HEK293 (cell line): ENCODE measurements around the gene NIT1.
A peak's percentile ranks its signal among the peaks of the same experiment; 100 is the strongest.

ENCODE experiments used
- CTCF ChIA-PET: fragments of 350-600 bp; formaldehyde crosslinking; extraction: SDS; loops from one replicate; lab custom pipeline; 2021; ENCODE audit warnings: antibody characterized with exemption; lab: Yijun Ruan, JAX
- POLR2A ChIA-PET: fragments of 300-600 bp; formaldehyde crosslinking; extraction: SDS; loops from one replicate; lab custom pipeline; 2020; ENCODE audit warnings: antibody characterized with exemption, inconsistent platforms; lab: Yijun Ruan, JAX
- H3K27ac ChIP-seq: fragments of 200-500 bp; sonication (Bioruptor generic); 2 replicates; pipeline ENCODE4 v1.5.1; 2014; ENCODE audit warnings: low read depth, low read length, control low read depth, inconsistent platforms; ENCODE audit errors: extremely low read depth
- H3K36me3 ChIP-seq, 2 experiments: fragments of 200-500 bp in 1 of 2; sonication (Bioruptor generic) in 1 of 2; 1 replicate in 1 of 2; 2 replicates in 1 of 2; pipeline ENCODE4 v1.5.1; 2014 to 2017; ENCODE audit warnings: inconsistent platforms in 2 of 2, low read length in 2 of 2; ENCODE audit not compliant: control insufficient read depth in 2 of 2, insufficient read depth in 1 of 2
- H3K4me1 ChIP-seq: fragments of 200-500 bp; sonication (Bioruptor generic); 2 replicates; pipeline ENCODE4 v1.5.1; 2014; ENCODE audit warnings: mild to moderate bottlenecking, low read length, inconsistent platforms; ENCODE audit not compliant: control insufficient read depth, insufficient read depth
- H3K4me3 ChIP-seq: 2 replicates; pipeline ENCODE4 v1.5.1; 2011; ENCODE audit warnings: low read depth, mild to moderate bottlenecking, control low read depth, low read length, moderate library complexity
- H3K9me3 ChIP-seq: fragments of 200-500 bp; sonication (Bioruptor generic); 2 replicates; pipeline ENCODE4 v1.5.1; 2014; ENCODE audit warnings: low read depth, low read length, inconsistent platforms; ENCODE audit not compliant: control insufficient read depth, insufficient read depth
- ATF2 ChIP-seq: fragments of 450-650 bp; formaldehyde crosslinking; IDR thresholded peaks from 2 replicates; pipeline ENCODE4 v1.5.1; 2016; ENCODE audit warnings: missing biosample characterization, missing genetic modification characterization, low read depth
- MEIS1 ChIP-seq: sonication (generic); formaldehyde crosslinking; IDR thresholded peaks from 2 replicates; pipeline ENCODE4 v1.8.1; 2022; ENCODE audit warnings: missing genetic modification reagents, mild to moderate bottlenecking, borderline replicate concordance
- PATZ1 ChIP-seq: fragments of 450-650 bp; formaldehyde crosslinking; IDR thresholded peaks from 2 replicates; pipeline ENCODE4 v1.5.1; 2016; ENCODE audit warnings: missing biosample characterization, missing genetic modification characterization
- SCRT2 ChIP-seq: fragments of 450-650 bp; formaldehyde crosslinking; IDR thresholded peaks from 2 replicates; pipeline ENCODE4 v1.5.1; 2016; ENCODE audit warnings: missing biosample characterization, missing genetic modification characterization
- ZFP3 ChIP-seq: fragments of 450-650 bp; formaldehyde crosslinking; IDR thresholded peaks from 2 replicates; pipeline ENCODE4 v1.5.1; 2016; ENCODE audit warnings: low read depth, missing biosample characterization, missing genetic modification characterization
- ZNF10 ChIP-seq: fragments of 450-650 bp; formaldehyde crosslinking; IDR thresholded peaks from 2 replicates; pipeline ENCODE4 v1.5.1; 2017; ENCODE audit warnings: missing biosample characterization, missing genetic modification characterization
- ZNF133 ChIP-seq: fragments of 450-650 bp; formaldehyde crosslinking; IDR thresholded peaks from 2 replicates; pipeline ENCODE4 v1.5.1; 2016; ENCODE audit warnings: missing biosample characterization, missing genetic modification characterization
- ZNF157 ChIP-seq: fragments of 450-650 bp; formaldehyde crosslinking; IDR thresholded peaks from 2 replicates; pipeline ENCODE4 v1.5.1; 2016; ENCODE audit warnings: missing biosample characterization, missing genetic modification characterization
- ZNF239 ChIP-seq: fragments of 450-650 bp; formaldehyde crosslinking; IDR thresholded peaks from 2 replicates; pipeline ENCODE4 v1.5.1; 2016; ENCODE audit warnings: missing biosample characterization, missing genetic modification characterization
- ZNF302 ChIP-seq: fragments of 450-650 bp; formaldehyde crosslinking; IDR thresholded peaks from 2 replicates; pipeline ENCODE4 v1.5.1; 2016; ENCODE audit warnings: missing biosample characterization, missing genetic modification characterization, low read depth
- ZNF350 ChIP-seq: fragments of 450-650 bp; formaldehyde crosslinking; IDR thresholded peaks from 2 replicates; pipeline ENCODE4 v1.5.0; 2017; ENCODE audit warnings: missing biosample characterization, mild to moderate bottlenecking, missing genetic modification characterization
- ZNF391 ChIP-seq: fragments of 450-650 bp; formaldehyde crosslinking; IDR thresholded peaks from 2 replicates; pipeline ENCODE4 v1.5.1; 2016; ENCODE audit warnings: low read depth, missing biosample characterization, missing genetic modification characterization, borderline replicate concordance
- ZNF521 ChIP-seq: fragments of 450-650 bp; formaldehyde crosslinking; IDR thresholded peaks from 2 replicates; pipeline ENCODE4 v1.5.1; 2017; ENCODE audit warnings: missing biosample characterization, mild to moderate bottlenecking, missing genetic modification characterization
- ZNF560 ChIP-seq: fragments of 450-650 bp; formaldehyde crosslinking; IDR thresholded peaks from 2 replicates; pipeline ENCODE4 v1.5.1; 2017; ENCODE audit warnings: missing biosample characterization, missing genetic modification characterization, borderline replicate concordance
- ZNF561 ChIP-seq: fragments of 450-650 bp; IDR thresholded peaks from 2 replicates; pipeline ENCODE4 v1.5.1; 2018; ENCODE audit warnings: missing biosample characterization, missing genetic modification characterization, borderline replicate concordance
- ZNF747 ChIP-seq: fragments of 450-650 bp; formaldehyde crosslinking; IDR thresholded peaks from 2 replicates; pipeline ENCODE4 v1.5.1; 2016; ENCODE audit warnings: missing biosample characterization, missing genetic modification characterization
- ZNF785 ChIP-seq: fragments of 450-650 bp; formaldehyde crosslinking; IDR thresholded peaks from 2 replicates; pipeline ENCODE4 v1.5.1; 2016; ENCODE audit warnings: missing biosample characterization, missing genetic modification characterization
- ZSCAN23 ChIP-seq: fragments of 450-650 bp; formaldehyde crosslinking; IDR thresholded peaks from 2 replicates; pipeline ENCODE4 v1.5.1; 2016; ENCODE audit warnings: missing biosample characterization, missing genetic modification characterization
- ZXDB ChIP-seq: fragments of 450-650 bp; formaldehyde crosslinking; IDR thresholded peaks from 2 replicates; pipeline ENCODE4 v1.5.1; 2016; ENCODE audit warnings: missing biosample characterization, missing genetic modification characterization
- TF ChIP-seq, protein P1 (sequence below): fragments of 450-650 bp; IDR thresholded peaks from 2 replicates; pipeline ENCODE4 v1.5.1; 2018; ENCODE audit warnings: missing biosample characterization, mild to moderate bottlenecking, missing genetic modification characterization
- TF ChIP-seq, protein P2 (sequence below): fragments of 450-650 bp; formaldehyde crosslinking; conservative IDR thresholded peaks from 2 replicates; pipeline ENCODE4 v1.5.1; 2016; ENCODE audit warnings: low read depth, missing biosample characterization, missing genetic modification characterization
- TF ChIP-seq, protein P3 (sequence below): fragments of 450-650 bp; formaldehyde crosslinking; IDR thresholded peaks from 2 replicates; pipeline ENCODE4 v1.5.1; 2016; ENCODE audit warnings: missing biosample characterization, missing genetic modification characterization

NIT1 gene

DNA sequence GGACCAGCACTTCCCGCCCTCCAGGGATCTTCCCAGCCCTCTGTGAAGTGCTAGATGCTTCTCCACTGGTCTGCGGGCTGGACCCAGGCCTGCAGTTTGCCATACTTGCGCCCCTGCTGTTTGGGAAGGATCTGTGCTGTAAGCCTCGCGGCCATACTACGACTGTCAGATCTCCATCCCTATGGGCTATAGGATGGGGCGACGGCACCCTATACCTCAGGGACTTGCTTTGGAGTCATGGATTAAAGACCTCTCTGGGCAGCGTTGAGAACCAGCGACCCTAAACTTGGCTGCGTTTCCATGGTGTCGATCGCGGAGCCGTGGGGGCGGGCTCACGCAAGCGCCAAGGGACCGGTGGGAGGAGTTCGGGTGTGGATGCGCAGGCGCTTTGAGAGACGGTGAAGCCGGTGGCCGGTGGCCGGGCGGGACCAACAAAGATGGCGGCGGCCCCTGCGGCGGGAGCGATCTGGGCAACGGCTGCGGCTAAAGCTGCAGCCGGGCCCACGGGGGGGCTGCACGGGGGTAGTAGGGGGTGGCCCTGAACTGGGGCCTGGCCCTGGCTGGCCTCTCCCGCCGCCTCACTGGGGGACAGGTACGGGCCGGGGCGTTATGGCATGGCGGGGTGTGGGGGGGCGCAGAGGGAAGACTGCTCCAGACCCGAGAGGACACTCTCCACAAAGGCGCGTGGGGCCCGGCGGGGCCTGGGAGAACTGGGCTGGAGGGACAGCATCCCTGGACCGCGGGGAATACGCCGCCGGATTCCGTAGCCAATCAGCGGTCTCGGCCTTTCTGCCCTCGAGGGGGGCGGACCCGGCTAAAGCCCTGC is 41.4 kb downstream of the NIT1 start, which contains the start of gene USP21:
Gene USP21, plus strand, starts transcription at position 414 of the 826 bp plus-strand sequence. CDS start 1,141 bp downstream, outside the sequence.
- peaks cover 5 to 72% of the 10 kb centered on the region in 2 experiments; a peak in 2 of 3 replicates for H3K36me3 ChIP-seq
- POLR2A ChIA-PET, result interaction anchor here (0.6 to 1.3 kb wide), 4 partner anchors 26 to 155 kb away, joined by 3 to 7 read pairs (median 4); partner anchors contain the start of genes DEDD, F11R, SDHC and TOMM40L
- peak within 1 kb of the TSS; percentile 78 for H3K4me3 ChIP-seq
- H3K27ac ChIP-seq, result peak within 1 kb of the TSS; percentile 65
- 0 out of 2 replicates have a peak, but pooled peaks cover 4% of the 10 kb centered on the region for H3K4me1 ChIP-seq
- CTCF ChIA-PET, result interaction anchor here (0.6 to 1.2 kb wide), 2 partner anchors 21 to 115 kb away, joined by 3 to 5 read pairs; no protein-coding TSS in a partner anchor
- no peaks in the 10 kb centered on the region for H3K9me3 ChIP-seq
- TF ChIP-seq, protein P1, sequence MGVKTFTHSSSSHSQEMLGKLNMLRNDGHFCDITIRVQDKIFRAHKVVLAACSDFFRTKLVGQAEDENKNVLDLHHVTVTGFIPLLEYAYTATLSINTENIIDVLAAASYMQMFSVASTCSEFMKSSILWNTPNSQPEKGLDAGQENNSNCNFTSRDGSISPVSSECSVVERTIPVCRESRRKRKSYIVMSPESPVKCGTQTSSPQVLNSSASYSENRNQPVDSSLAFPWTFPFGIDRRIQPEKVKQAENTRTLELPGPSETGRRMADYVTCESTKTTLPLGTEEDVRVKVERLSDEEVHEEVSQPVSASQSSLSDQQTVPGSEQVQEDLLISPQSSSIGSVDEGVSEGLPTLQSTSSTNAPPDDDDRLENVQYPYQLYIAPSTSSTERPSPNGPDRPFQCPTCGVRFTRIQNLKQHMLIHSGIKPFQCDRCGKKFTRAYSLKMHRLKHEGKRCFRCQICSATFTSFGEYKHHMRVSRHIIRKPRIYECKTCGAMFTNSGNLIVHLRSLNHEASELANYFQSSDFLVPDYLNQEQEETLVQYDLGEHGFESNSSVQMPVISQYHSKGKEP (tag by site-specific recombination), result no peak
- no peak for TF ChIP-seq ZNF350 (tag by site-specific recombination)
- TF ChIP-seq, protein P2, sequence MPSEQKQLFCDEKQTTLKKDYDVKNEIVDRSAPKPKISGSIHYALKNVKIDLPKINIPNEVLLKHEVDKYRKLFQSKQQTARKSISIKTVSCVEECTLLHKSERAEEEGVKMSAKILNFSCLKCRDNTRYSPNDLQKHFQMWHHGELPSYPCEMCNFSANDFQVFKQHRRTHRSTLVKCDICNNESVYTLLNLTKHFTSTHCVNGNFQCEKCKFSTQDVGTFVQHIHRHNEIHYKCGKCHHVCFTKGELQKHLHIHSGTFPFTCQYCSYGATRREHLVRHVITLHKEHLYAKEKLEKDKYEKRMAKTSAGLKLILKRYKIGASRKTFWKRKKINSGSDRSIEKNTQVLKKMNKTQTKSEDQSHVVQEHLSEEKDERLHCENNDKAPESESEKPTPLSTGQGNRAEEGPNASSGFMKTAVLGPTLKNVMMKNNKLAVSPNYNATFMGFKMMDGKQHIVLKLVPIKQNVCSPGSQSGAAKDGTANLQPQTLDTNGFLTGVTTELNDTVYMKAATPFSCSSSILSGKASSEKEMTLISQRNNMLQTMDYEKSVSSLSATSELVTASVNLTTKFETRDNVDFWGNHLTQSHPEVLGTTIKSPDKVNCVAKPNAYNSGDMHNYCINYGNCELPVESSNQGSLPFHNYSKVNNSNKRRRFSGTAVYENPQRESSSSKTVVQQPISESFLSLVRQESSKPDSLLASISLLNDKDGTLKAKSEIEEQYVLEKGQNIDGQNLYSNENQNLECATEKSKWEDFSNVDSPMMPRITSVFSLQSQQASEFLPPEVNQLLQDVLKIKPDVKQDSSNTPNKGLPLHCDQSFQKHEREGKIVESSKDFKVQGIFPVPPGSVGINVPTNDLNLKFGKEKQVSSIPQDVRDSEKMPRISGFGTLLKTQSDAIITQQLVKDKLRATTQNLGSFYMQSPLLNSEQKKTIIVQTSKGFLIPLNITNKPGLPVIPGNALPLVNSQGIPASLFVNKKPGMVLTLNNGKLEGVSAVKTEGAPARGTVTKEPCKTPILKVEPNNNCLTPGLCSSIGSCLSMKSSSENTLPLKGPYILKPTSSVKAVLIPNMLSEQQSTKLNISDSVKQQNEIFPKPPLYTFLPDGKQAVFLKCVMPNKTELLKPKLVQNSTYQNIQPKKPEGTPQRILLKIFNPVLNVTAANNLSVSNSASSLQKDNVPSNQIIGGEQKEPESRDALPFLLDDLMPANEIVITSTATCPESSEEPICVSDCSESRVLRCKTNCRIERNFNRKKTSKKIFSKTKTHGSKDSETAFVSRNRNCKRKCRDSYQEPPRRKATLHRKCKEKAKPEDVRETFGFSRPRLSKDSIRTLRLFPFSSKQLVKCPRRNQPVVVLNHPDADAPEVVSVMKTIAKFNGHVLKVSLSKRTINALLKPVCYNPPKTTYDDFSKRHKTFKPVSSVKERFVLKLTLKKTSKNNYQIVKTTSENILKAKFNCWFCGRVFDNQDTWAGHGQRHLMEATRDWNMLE, result no peak
- 0 out of 2 replicates have a peak, but pooled peaks have one; percentile 63 for TF ChIP-seq ZNF391 (tag by site-specific recombination)
- no peak for TF ChIP-seq SCRT2 (tag by site-specific recombination)
- TF ChIP-seq ZNF133 (tag by site-specific recombination), result no peak
- TF ChIP-seq ZNF10 (tag by site-specific recombination), result no peak
- TF ChIP-seq, protein P3, sequence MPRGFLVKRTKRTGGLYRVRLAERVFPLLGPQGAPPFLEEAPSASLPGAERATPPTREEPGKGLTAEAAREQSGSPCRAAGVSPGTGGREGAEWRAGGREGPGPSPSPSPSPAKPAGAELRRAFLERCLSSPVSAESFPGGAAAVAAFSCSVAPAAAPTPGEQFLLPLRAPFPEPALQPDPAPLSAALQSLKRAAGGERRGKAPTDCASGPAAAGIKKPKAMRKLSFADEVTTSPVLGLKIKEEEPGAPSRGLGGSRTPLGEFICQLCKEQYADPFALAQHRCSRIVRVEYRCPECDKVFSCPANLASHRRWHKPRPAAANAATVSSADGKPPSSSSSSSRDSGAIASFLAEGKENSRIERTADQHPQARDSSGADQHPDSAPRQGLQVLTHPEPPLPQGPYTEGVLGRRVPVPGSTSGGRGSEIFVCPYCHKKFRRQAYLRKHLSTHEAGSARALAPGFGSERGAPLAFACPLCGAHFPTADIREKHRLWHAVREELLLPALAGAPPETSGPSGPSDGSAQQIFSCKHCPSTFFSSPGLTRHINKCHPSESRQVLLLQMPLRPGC, result no peak
- no peak for TF ChIP-seq ZSCAN23 (tag by site-specific recombination)
- TF ChIP-seq ZNF521, result no peak
- no peak for TF ChIP-seq MEIS1 (CRISPR knock-in tag)
- TF ChIP-seq ZNF560 (tag by site-specific recombination), result no peak
- TF ChIP-seq ZNF747 (tag by site-specific recombination), result no peak
- no peak for TF ChIP-seq ZNF785 (tag by site-specific recombination)
- no peak for TF ChIP-seq ZNF157
- TF ChIP-seq ZFP3, result no peak
- TF ChIP-seq ZNF239 (tag by site-specific recombination), result no peak
- TF ChIP-seq PATZ1 (tag by site-specific recombination), result peak; percentile 89
- no peak for TF ChIP-seq ZNF561 (tag by site-specific recombination)
- peak; percentile 89 for TF ChIP-seq ZXDB
- TF ChIP-seq ZNF302 (tag by site-specific recombination), result no peak
- no peak for TF ChIP-seq ATF2
